Mesenchymal stem cell (in vitro differentiated cells and primary cell): ENCODE results near the gene ERAL1.
A peak's percentile ranks its signal among the peaks of the same experiment; 100 is the strongest.

Experiments used
- DNase-seq: peaks from one replicate; pipeline ENCODE4 v3.0.0-alpha.2; 2013
- H2AFZ ChIP-seq: one replicate; pipeline ENCODE4 v1.6.1; 2013; ENCODE audit warnings: low read depth, mild to moderate bottlenecking, control low read depth, inconsistent platforms, low read length, moderate library complexity
- H2AK5ac ChIP-seq: 2 replicates; pipeline ENCODE4 v1.6.1; 2013; ENCODE audit warnings: low read length, moderate library complexity, mild to moderate bottlenecking, inconsistent platforms; ENCODE audit not compliant: severe bottlenecking
- H2BK120ac ChIP-seq: one replicate; pipeline ENCODE4 v1.6.1; 2013; ENCODE audit warnings: low read depth, mild to moderate bottlenecking, inconsistent platforms, low read length, moderate library complexity
- H2BK12ac ChIP-seq, 2 experiments: one replicate each; pipeline ENCODE4 v1.6.1; 2013; ENCODE audit warnings: inconsistent platforms in 2 of 2, low read length in 2 of 2, mild to moderate bottlenecking in 2 of 2, moderate library complexity in 2 of 2, control low read depth in 1 of 2
- H2BK15ac ChIP-seq: one replicate; pipeline ENCODE4 v1.6.1; 2013; ENCODE audit warnings: mild to moderate bottlenecking, low read depth, inconsistent platforms; ENCODE audit not compliant: poor library complexity, severe bottlenecking
- H2BK5ac ChIP-seq: 2 replicates; pipeline ENCODE4 v1.6.1; 2013; ENCODE audit warnings: low read depth, mild to moderate bottlenecking, low read length, control low read depth, inconsistent platforms; ENCODE audit not compliant: poor library complexity, severe bottlenecking
- H3K14ac ChIP-seq, 2 experiments: one replicate each; pipeline ENCODE4 v1.6.1; 2013; ENCODE audit warnings: inconsistent platforms in 2 of 2, low read length in 2 of 2, control low read depth in 1 of 2, mild to moderate bottlenecking in 1 of 2, moderate library complexity in 1 of 2
- H3K18ac ChIP-seq, 2 experiments: one replicate each; pipeline ENCODE4 v1.6.1; 2013; ENCODE audit warnings: inconsistent platforms in 2 of 2, low read length in 2 of 2, control low read depth in 1 of 2, low read depth in 1 of 2, mild to moderate bottlenecking in 1 of 2
- H3K23ac ChIP-seq, 2 experiments: one replicate each; pipeline ENCODE4 v1.6.1; 2013; ENCODE audit warnings: inconsistent platforms in 2 of 2, low read length in 2 of 2, mild to moderate bottlenecking in 2 of 2, moderate library complexity in 2 of 2, control low read depth in 1 of 2
- H3K27ac ChIP-seq: 2 replicates; pipeline ENCODE4 v1.5.1; 2013; ENCODE audit warnings: mild to moderate bottlenecking, moderate library complexity, low read length, control low read depth, inconsistent platforms; ENCODE audit not compliant: poor library complexity, severe bottlenecking
- H3K27me3 ChIP-seq, 2 experiments: 2 replicates each; pipeline versions ENCODE4 v1.6.1 to v1.7.0; 2013; ENCODE audit warnings: low read length in 2 of 2, mild to moderate bottlenecking in 2 of 2, moderate library complexity in 2 of 2, control low read depth in 1 of 2, inconsistent platforms in 1 of 2; ENCODE audit not compliant: control insufficient read depth in 1 of 2, insufficient read depth in 1 of 2
- H3K36me3 ChIP-seq, 2 experiments: 2 replicates each; pipeline versions ENCODE4 v1.6.1 to v1.7.0; 2013; ENCODE audit warnings: low read length in 2 of 2, control low read depth in 1 of 2, inconsistent platforms in 1 of 2, low read depth in 1 of 2, mild to moderate bottlenecking in 1 of 2; ENCODE audit not compliant: insufficient read depth in 2 of 2, control insufficient read depth in 1 of 2
- H3K4ac ChIP-seq, 2 experiments: one replicate each; pipeline ENCODE4 v1.6.1; 2013; ENCODE audit warnings: inconsistent platforms in 2 of 2, low read length in 2 of 2, mild to moderate bottlenecking in 2 of 2, moderate library complexity in 2 of 2, control low read depth in 1 of 2, low read depth in 1 of 2
- H3K4me1 ChIP-seq: 2 replicates; pipeline ENCODE4 v1.6.1; 2013; ENCODE audit warnings: low read depth, low read length, control low read depth; ENCODE audit not compliant: control insufficient read depth, insufficient read depth
- H3K4me2 ChIP-seq: 2 replicates; pipeline ENCODE4 v1.6.1; 2013; ENCODE audit warnings: low read length, mild to moderate bottlenecking, inconsistent platforms; ENCODE audit not compliant: poor library complexity, severe bottlenecking
- H3K4me3 ChIP-seq, 2 experiments: 2 replicates each; pipeline versions ENCODE4 v1.5.1 to v1.7.0; 2013; ENCODE audit warnings: low read length in 2 of 2, mild to moderate bottlenecking in 2 of 2, control low read depth in 1 of 2, low read depth in 1 of 2; ENCODE audit not compliant: insufficient read depth in 1 of 2
- H3K79me1 ChIP-seq: replicated peaks from 2 replicates; pipeline ENCODE4 v1.6.1; 2013; ENCODE audit warnings: mild to moderate bottlenecking, control low read depth, low read length, inconsistent platforms; ENCODE audit not compliant: poor library complexity, severe bottlenecking
- H3K9ac ChIP-seq: 2 replicates; pipeline ENCODE4 v1.7.0; 2013; ENCODE audit warnings: mild to moderate bottlenecking, low read length, moderate library complexity
- H3K9me3 ChIP-seq: 2 replicates; pipeline ENCODE4 v1.7.0; 2013; ENCODE audit warnings: mild to moderate bottlenecking, low read length; ENCODE audit not compliant: control insufficient read depth
- H4K8ac ChIP-seq: one replicate; pipeline ENCODE4 v1.6.1; 2013; ENCODE audit warnings: inconsistent platforms, mild to moderate bottlenecking, low read length, moderate library complexity
- H4K91ac ChIP-seq: one replicate; pipeline ENCODE4 v1.6.1; 2013; ENCODE audit warnings: mild to moderate bottlenecking, low read length, inconsistent platforms
- WGBS: methylation state at CpG from one replicate; pipeline ENCODE4 v1.1.7; 2013; ENCODE audit warnings: mixed read lengths; 5-methylcytosine and 5-hydroxymethylcytosine counted together

The ERAL1 gene

DNA sequence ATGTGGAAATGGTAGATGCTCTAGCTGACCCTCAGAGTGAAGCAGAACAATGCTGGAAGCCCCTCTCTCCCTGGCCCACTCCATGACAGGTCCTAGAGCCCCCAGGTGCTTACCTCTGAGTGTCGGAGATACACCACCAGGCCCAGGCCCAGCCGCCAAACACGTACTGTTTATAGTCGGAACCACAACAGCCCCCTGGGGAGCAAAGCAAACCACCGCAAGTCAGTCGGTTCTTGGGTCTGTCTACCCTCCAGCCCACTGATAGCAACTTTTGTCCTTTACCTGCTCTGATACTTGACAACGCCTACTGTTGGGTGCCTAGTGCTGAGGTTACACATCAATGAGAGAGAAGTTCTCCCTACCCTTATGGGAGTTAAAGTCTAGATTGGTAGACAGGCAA, 34.0 kb downstream of the ERAL1 start:
- H3K14ac ChIP-seq: no peak overlapping the region
- no peak overlapping the region for H3K4me3 ChIP-seq
- H2BK5ac ChIP-seq: no peak overlapping the region
- H3K27me3 ChIP-seq: no peaks in the 10 kb centered on the region
- H3K9ac ChIP-seq: no peak overlapping the region
- no peak for DNase-seq
- H2AK5ac ChIP-seq: no peak overlapping the region
- H3K36me3 ChIP-seq: peaks cover 52 to 56% of the 10 kb centered on the region in 2 experiments
- no peak overlapping the region for H2BK12ac ChIP-seq
- H3K27ac ChIP-seq: no peak overlapping the region
- no peak overlapping the region for H3K18ac ChIP-seq
- H4K91ac ChIP-seq: no peak overlapping the region
- no peak overlapping the region for H3K4ac ChIP-seq
- peaks cover 37% of the 10 kb centered on the region for H3K79me1 ChIP-seq
- no peak overlapping the region for H3K4me2 ChIP-seq
- H4K8ac ChIP-seq: no peak overlapping the region
- H2AFZ ChIP-seq: no peak overlapping the region
- no peak overlapping the region for H3K23ac ChIP-seq
- H3K9me3 ChIP-seq: no peaks in the 10 kb centered on the region
- 90% methylated on average over 7 of the region's 7 CpGs for WGBS
- H3K4me1 ChIP-seq: peaks cover 18% of the 10 kb centered on the region
- no peak overlapping the region for H2BK15ac ChIP-seq
- H2BK120ac ChIP-seq: no peak overlapping the region

DNA sequence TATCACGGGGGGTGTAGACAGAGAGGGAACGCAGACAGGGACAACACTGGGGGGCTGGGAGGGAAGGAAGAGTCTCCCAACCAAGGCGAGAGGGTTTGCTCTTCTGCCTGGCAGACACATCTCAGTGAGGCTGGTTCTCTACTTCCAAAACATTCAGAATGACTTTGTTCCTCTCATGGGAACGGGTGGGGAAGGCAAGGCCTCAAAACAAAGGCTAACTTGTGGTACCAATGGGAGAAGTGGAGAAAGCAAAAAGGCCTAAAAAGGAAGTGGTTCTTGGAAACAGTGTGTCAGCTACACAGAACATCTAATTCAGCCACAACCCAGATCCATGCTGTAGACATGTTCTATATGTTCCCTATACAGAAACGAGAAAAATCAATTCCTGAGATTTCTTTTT, 35.2 kb downstream of the ERAL1 start:
- no peak overlapping the region for H3K18ac ChIP-seq
- no peak overlapping the region for H3K4ac ChIP-seq
- no peaks in the 10 kb centered on the region for H3K27me3 ChIP-seq
- H2BK120ac ChIP-seq: no peak overlapping the region
- no peak overlapping the region for H3K9ac ChIP-seq
- H2BK15ac ChIP-seq: no peak overlapping the region
- WGBS: 88% methylated on average over 3 of the region's 5 CpGs
- no peak overlapping the region for H2BK12ac ChIP-seq
- H3K27ac ChIP-seq: no peak overlapping the region
- H3K4me2 ChIP-seq: no peak overlapping the region
- no peak for DNase-seq
- no peak overlapping the region for H2BK5ac ChIP-seq
- H3K36me3 ChIP-seq: peaks cover 41 to 44% of the 10 kb centered on the region in 2 experiments
- no peak overlapping the region for H4K8ac ChIP-seq
- peaks cover 36% of the 10 kb centered on the region for H3K79me1 ChIP-seq
- H3K14ac ChIP-seq: no peak overlapping the region
- no peak overlapping the region for H2AK5ac ChIP-seq
- no peak overlapping the region for H2AFZ ChIP-seq
- no peaks in the 10 kb centered on the region for H3K9me3 ChIP-seq
- no peak overlapping the region for H4K91ac ChIP-seq
- H3K4me1 ChIP-seq: peaks cover 14% of the 10 kb centered on the region
- no peak overlapping the region for H3K23ac ChIP-seq
- H3K4me3 ChIP-seq: no peak overlapping the region

- Histone ChIP-seq H3K4ac (no peak overlapping the region), H3K79me1 (peaks cover 35% of the 10 kb centered on the region), H3K14ac (no peak overlapping the region), H3K4me3 (no peak overlapping the region), H3K4me2 (no peak overlapping the region), H3K27ac (no peak overlapping the region), H3K18ac (no peak overlapping the region), H2BK120ac (no peak overlapping the region), H2BK15ac (no peak overlapping the region), H3K27me3 (no peaks in the 10 kb centered on the region), H3K9me3 (no peaks in the 10 kb centered on the region), H4K8ac (no peak overlapping the region), H3K9ac (no peak overlapping the region), H2AFZ (no peak overlapping the region), H3K23ac (no peak overlapping the region), H3K4me1 (peaks cover 19% of the 10 kb centered on the region), H3K36me3 (peaks cover 30 to 32% of the 10 kb centered on the region in 2 experiments), H4K91ac (no peak overlapping the region), H2AK5ac (no peak overlapping the region), H2BK12ac (no peak overlapping the region), H2BK5ac (no peak overlapping the region)
- no peak for DNase-seq
- 86% methylated on average over 1 of the region's 1 CpG for WGBS
Measured at GRCh38 chr17:28891201-28891600, 36.4 kb downstream of the ERAL1 start.

DNA sequence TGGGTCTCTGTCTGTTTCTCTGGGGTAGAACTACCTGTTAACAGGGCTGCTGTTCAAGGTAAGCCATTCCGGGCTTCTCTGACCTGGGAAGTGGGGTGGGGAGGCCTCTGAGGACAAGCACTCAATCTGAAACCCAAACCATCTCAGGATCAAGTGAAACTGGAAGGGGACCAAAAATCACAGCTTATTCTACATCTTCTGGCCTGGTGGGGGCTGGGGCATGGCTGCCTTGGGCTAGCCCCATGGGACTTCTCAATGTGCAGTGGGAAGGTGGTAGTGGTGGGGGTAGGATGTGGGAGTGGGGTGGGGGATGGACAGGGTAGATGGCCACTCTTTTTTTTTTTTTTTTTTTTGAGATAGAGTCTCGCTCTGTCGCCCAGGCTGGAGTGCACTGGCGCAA, 37.2 kb downstream of the ERAL1 start:
- Histone ChIP-seq H3K9ac (no peak overlapping the region), H3K18ac (no peak overlapping the region), H2BK15ac (no peak overlapping the region), H3K4ac (no peak overlapping the region), H3K4me3 (no peak overlapping the region), H4K91ac (no peak overlapping the region), H2AFZ (no peak overlapping the region), H3K9me3 (no peaks in the 10 kb centered on the region), H3K4me2 (no peak overlapping the region), H3K23ac (no peak overlapping the region), H3K27ac (no peak overlapping the region), H3K4me1 (peaks cover 20% of the 10 kb centered on the region), H2AK5ac (peak overlapping the region; percentile 4), H3K14ac (no peak overlapping the region), H4K8ac (no peak overlapping the region), H2BK120ac (no peak overlapping the region), H2BK12ac (no peak overlapping the region), H2BK5ac (peak overlapping the region; percentile 40), H3K27me3 (no peaks in the 10 kb centered on the region), H3K79me1 (peaks cover 30% of the 10 kb centered on the region), H3K36me3 (peaks cover 23 to 25% of the 10 kb centered on the region in 2 experiments)
- no peak for DNase-seq
- 100% methylated on average over 4 of the region's 4 CpGs for WGBS
